K562 (cell line): ENCODE results near the gene NAP1L1. TPM values are rescaled to one million over a fixed set of nuclear protein-coding genes. Genes with fewer than 3 reads are reported as not detected.

Experiments used
- ATAC-seq: fragments of 200-7000 bp; cut with Tn5 transposase; 3 replicates; pipeline ENCODE4 v1.9.1; 2020; ENCODE audit warnings: moderate library complexity
- BruUV-seq: library from RNA; stranded (reverse); fragments of 400-500 nt; replicated peaks from 2 replicates; lab custom pipeline; 2021; lab: Mats Ljungman, UMichigan
- CTCF ChIA-PET: fragments of 300-600 bp; formaldehyde crosslinking; extraction: SDS; loops from one replicate; lab custom pipeline; 2021; ENCODE audit warnings: low intra/inter-chr PET ratio; lab: Yijun Ruan, JAX
- POLR2A ChIA-PET: fragments of 300-600, 350-650 bp; sonication (Branson Sonifier 250); formaldehyde crosslinking; extraction: SDS; loops from one replicate; lab custom pipeline; 2021; ENCODE audit warnings: antibody characterized with exemption, inconsistent platforms; lab: Yijun Ruan, JAX
- DNase-seq, 4 experiments: peaks; one replicate each; pipeline versions ENCODE4 v3.0.0 to v3.0.0-alpha.2; 2011 to 2018; ENCODE audit warnings: low spot score in 3 of 4, mixed read lengths in 3 of 4; ENCODE audit errors: extremely low read depth in 1 of 4
- FAIRE-seq: peaks from 2 replicates; lab custom pipeline; 2011; peaks lifted over from hg19 to GRCh38; lab: Jason Lieb, UNC
- H2AFZ ChIP-seq: 2 replicates; pipeline ENCODE4 v1.6.0; 2011; ENCODE audit warnings: low read depth, low read length, control low read depth, inconsistent platforms
- H3K27ac ChIP-seq: fragments of 200-600 bp; 3 replicates; pipeline ENCODE4 v1.8.0; 2011; ENCODE audit warnings: low read depth, mild to moderate bottlenecking, control low read depth, inconsistent platforms, low read length, moderate library complexity, mixed read lengths; ENCODE audit errors: extremely low read depth
- H3K27me3 ChIP-seq, 2 experiments: fragments of 300-600 bp in 1 of 2; 2 replicates in 1 of 2; 3 replicates in 1 of 2; pipeline versions ENCODE4 v1.6.0 to v1.8.0; 2011; ENCODE audit warnings: inconsistent platforms in 2 of 2, low read length in 2 of 2, mild to moderate bottlenecking in 1 of 2, mixed read lengths in 1 of 2, moderate library complexity in 1 of 2; ENCODE audit not compliant: control insufficient read depth in 2 of 2, insufficient read depth in 2 of 2
- H3K36me3 ChIP-seq: fragments of 300-600 bp; 3 replicates; pipeline ENCODE4 v1.8.0; 2011; ENCODE audit warnings: mild to moderate bottlenecking, low read length, inconsistent platforms; ENCODE audit not compliant: control insufficient read depth, insufficient read depth
- H3K4me1 ChIP-seq, 2 experiments: fragments of 200-600 bp in 1 of 2; replicated peaks in 1 of 2; 2 replicates in 1 of 2; 3 replicates in 1 of 2; pipeline versions ENCODE4 v1.5.1 to v1.8.0; 2011; ENCODE audit warnings: inconsistent platforms in 2 of 2, low read length in 2 of 2, mild to moderate bottlenecking in 1 of 2, mixed read lengths in 1 of 2, moderate library complexity in 1 of 2; ENCODE audit not compliant: control insufficient read depth in 2 of 2, insufficient read depth in 2 of 2
- H3K4me2 ChIP-seq: 2 replicates; pipeline ENCODE4 v1.6.1; 2011; ENCODE audit warnings: low read length, control low read depth, inconsistent platforms, mixed read lengths; ENCODE audit not compliant: insufficient read depth
- H3K4me3 ChIP-seq: fragments of 200-600 bp; sonication (generic), shearing (Covaris generic); 2 replicates; pipeline ENCODE4 v1.5.1; 2016; ENCODE audit warnings: control low read depth, inconsistent platforms
- H3K79me2 ChIP-seq: fragments of 200-600 bp; 3 replicates; pipeline ENCODE4 v1.8.0; 2011; ENCODE audit warnings: low read length, inconsistent platforms; ENCODE audit not compliant: control insufficient read depth, insufficient read depth
- H3K9ac ChIP-seq, 2 experiments: 2 replicates each; pipeline versions ENCODE4 v1.6.0 to v1.6.1; 2011; ENCODE audit warnings: low read depth in 2 of 2, low read length in 2 of 2, control low read depth in 1 of 2, inconsistent platforms in 1 of 2, mild to moderate bottlenecking in 1 of 2, mixed read lengths in 1 of 2; ENCODE audit not compliant: insufficient read depth in 1 of 2
- H3K9me1 ChIP-seq: one replicate; pipeline ENCODE4 v1.6.0; 2011; ENCODE audit warnings: inconsistent platforms, mild to moderate bottlenecking, low read length, moderate library complexity; ENCODE audit not compliant: control insufficient read depth, insufficient read depth
- H3K9me3 ChIP-seq: replicated peaks from 2 replicates; pipeline ENCODE4 v1.5.1; 2011; ENCODE audit warnings: low read depth, low read length, inconsistent platforms; ENCODE audit not compliant: control insufficient read depth, insufficient read depth
- H4K20me1 ChIP-seq: replicated peaks from 2 replicates; pipeline ENCODE4 v1.6.1; 2011; ENCODE audit warnings: low read length, inconsistent platforms, mixed read lengths; ENCODE audit not compliant: control insufficient read depth, insufficient read depth
- C11orf30 ChIP-seq: fragments of 450-650 bp; IDR thresholded peaks from 2 replicates; pipeline ENCODE4 v1.6.1; 2016; ENCODE audit warnings: low read depth, mild to moderate bottlenecking
- CHD1 ChIP-seq: fragments of 200-600 bp; sonication (generic); IDR thresholded peaks from one replicate; pipeline ENCODE4 v1.6.1; 2012; ENCODE audit warnings: mild to moderate bottlenecking, moderate library complexity, low read length, inconsistent platforms
- CREM ChIP-seq: IDR thresholded peaks from 2 replicates; pipeline ENCODE4 v1.6.1; 2014; ENCODE audit warnings: antibody characterized with exemption, low read depth
- CSDE1 ChIP-seq, 2 experiments: fragments of 450-650 bp; IDR thresholded peaks; 2 replicates each; pipeline ENCODE4 v1.6.1; 2016; ENCODE audit warnings: mild to moderate bottlenecking in 1 of 2
- FOXK2 ChIP-seq, 2 experiments: fragments of 450-650 bp; IDR thresholded peaks in 1 of 2; conservative IDR thresholded peaks in 1 of 2; 2 replicates each; pipeline ENCODE4 v1.6.1; 2016; ENCODE audit warnings: low read depth in 2 of 2, mild to moderate bottlenecking in 1 of 2
- FUS ChIP-seq: fragments of 200-400 bp; formaldehyde crosslinking; optimal IDR thresholded peaks from 2 replicates; pipeline ENCODE3; 2017; ENCODE audit warnings: low read depth, low read length
- NBN ChIP-seq: fragments of 450-650 bp; IDR thresholded peaks from 2 replicates; pipeline ENCODE4 v1.6.1; 2016; ENCODE audit warnings: low read depth, mild to moderate bottlenecking
- NR4A1 ChIP-seq, 2 experiments: fragments of 250-450 bp in 1 of 2; fragments of 450-650 bp in 1 of 2; sonication (Bioruptor Pico) in 1 of 2; IDR thresholded peaks; 2 replicates each; pipeline versions ENCODE4 v1.4.0 to v1.6.1; 2016 to 2020; ENCODE audit warnings: mild to moderate bottlenecking in 2 of 2, missing compliant biosample characterization in 1 of 2, missing genetic modification characterization in 1 of 2, moderate library complexity in 1 of 2
- PPARD ChIP-seq: fragments of 250-450 bp; sonication (Bioruptor Pico); IDR thresholded peaks from 2 replicates; pipeline ENCODE4 v1.8.0; 2022; ENCODE audit warnings: inconsistent platforms, mild to moderate bottlenecking, moderate library complexity
- RB1 ChIP-seq: fragments of 450-650 bp; IDR thresholded peaks from 2 replicates; pipeline ENCODE4 v1.6.1; 2017; ENCODE audit warnings: low read depth, mild to moderate bottlenecking
- SAFB ChIP-seq: fragments of 200-400 bp; formaldehyde crosslinking; IDR thresholded peaks from 2 replicates; pipeline ENCODE4 v1.6.1; 2017; ENCODE audit warnings: low read depth, low read length, borderline replicate concordance
- SMARCB1 ChIP-seq: IDR thresholded peaks from 2 replicates; pipeline ENCODE4 v1.6.1; 2011; ENCODE audit warnings: improper control_type of control experiment, low read depth; ENCODE audit not compliant: insufficient read length
- SNIP1 ChIP-seq: fragments of 450-650 bp; IDR thresholded peaks from 2 replicates; pipeline ENCODE4 v1.7.1; 2017; ENCODE audit warnings: low read depth, mild to moderate bottlenecking
- ZNF165 ChIP-seq: fragments of 250-450 bp; sonication (Bioruptor Pico); IDR thresholded peaks from 2 replicates; pipeline ENCODE4 v1.4.0; 2020; ENCODE audit warnings: borderline replicate concordance
- ZNF384 ChIP-seq: IDR thresholded peaks from 2 replicates; pipeline ENCODE4 v1.6.1; 2012; ENCODE audit warnings: low read depth, low read length, improper control_type of control experiment
- WGBS: fragments of 100-300 bp; shearing (Covaris generic); methylation state at CpG from one replicate; pipeline ENCODE4 v1.1.6; 2016; ENCODE audit warnings: low coverage, mixed read lengths; ENCODE audit not compliant: insufficient coverage; ENCODE audit errors: missing lambda C conversion rate; 5-methylcytosine and 5-hydroxymethylcytosine counted together
- in situ Hi-C: fragments of 300-500 bp; cut with MboI; formaldehyde crosslinking; loops from 4 replicates; pipeline ENCODE4 v1.15.0; 2018; ENCODE audit warnings: inconsistent platforms, mixed read lengths
- intact Hi-C: fragments of 100-400 bp; cut with micrococcal nuclease; formaldehyde crosslinking; loops from 2 replicates; pipeline ENCODE4 v1.14.2; 2022
- polyA plus RNA-seq, 8 experiments: library from polyadenylated mRNA; depleted of rRNA in 4 of 8; stranded (reverse) in 5 of 8; unstranded in 3 of 8; fragments of >200 nt; fragmentation: Nextera tagmentation in 2 of 8; fragmentation: Illumina TruSeq in 1 of 8; extraction: Ambion mirVana in 2 of 8; extraction: Trizol in 1 of 8; gene quantifications; 2 replicates each; pipeline versions ENCODE4 v1.2.1 to v1.2.3, GENCODE V29; 2011 to 2014; ENCODE audit warnings: inconsistent platforms in 1 of 8, missing spikeins in 1 of 8
- total RNA-seq, 7 experiments: library from RNA; depleted of rRNA in 6 of 7; stranded (reverse); fragments of >200 nt in 6 of 7; fragmentation: Illumina TruSeq in 2 of 7; extraction: Trizol in 2 of 7; gene quantifications; 2 replicates each; pipeline versions ENCODE4 v1.2.1 to v1.2.3, GENCODE V29; 2011 to 2021; ENCODE audit warnings: low replicate concordance in 1 of 7
- TF ChIP-seq, protein P1 (sequence below): fragments of 250-450 bp; sonication (Bioruptor Pico); IDR thresholded peaks from 2 replicates; pipeline ENCODE4 v1.4.0; 2020; ENCODE audit warnings: borderline replicate concordance
- TF ChIP-seq, protein P2 (sequence below): sonication (generic); formaldehyde crosslinking; IDR thresholded peaks from 2 replicates; pipeline ENCODE4 v1.8.0; 2022; ENCODE audit warnings: missing genetic modification reagents, mild to moderate bottlenecking, moderate library complexity, borderline replicate concordance
- TF ChIP-seq, protein P3 (sequence below), 2 experiments: IDR thresholded peaks in 1 of 2; conservative IDR thresholded peaks in 1 of 2; 2 replicates each; pipeline ENCODE4 v1.6.1; 2016; ENCODE audit warnings: low read depth in 2 of 2, mild to moderate bottlenecking in 1 of 2, missing compliant biosample characterization in 1 of 2, missing genetic modification characterization in 1 of 2, moderate library complexity in 1 of 2

Gene NAP1L1
- total and polyA plus RNA-seq, 9 of the 15 experiments (the other 6 are each of a cell fraction or from before 2014, with no cell fraction given), result 287 to 747 (median 450) TPM

DNA sequence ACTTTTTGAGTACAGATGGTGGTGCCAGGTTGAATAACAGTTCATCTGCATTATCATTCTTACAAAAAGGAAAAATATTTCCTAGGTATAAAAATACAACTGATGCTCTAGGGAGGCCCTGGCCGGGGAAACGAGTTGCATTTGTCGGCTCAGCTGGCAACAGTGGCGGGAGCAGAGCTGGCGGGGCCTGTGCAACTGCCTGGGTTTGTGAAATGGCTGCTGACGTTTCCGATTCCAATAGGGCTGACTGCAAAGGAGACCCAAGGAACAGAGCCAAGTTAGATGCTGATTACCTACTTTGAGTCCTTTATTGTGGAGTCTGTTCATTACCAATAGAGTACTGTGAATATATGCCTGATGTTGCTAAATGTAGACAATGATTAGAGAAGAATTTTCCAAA, 27.2 kb downstream of the NAP1L1 start:
- Histone ChIP-seq H3K9ac (no peak overlapping the region), H3K79me2 (peaks cover 39% of the 10 kb centered on the region), H3K36me3 (peaks cover 99% of the 10 kb centered on the region), H4K20me1 (no peaks in the 10 kb centered on the region), H3K9me1 (no peaks in the 10 kb centered on the region), H3K4me2 (no peak overlapping the region), H3K27me3 (no peaks in the 10 kb centered on the region), H3K27ac (no peak overlapping the region), H3K9me3 (no peaks in the 10 kb centered on the region), H3K4me1 (no peaks in the 10 kb centered on the region), H3K4me3 (no peak overlapping the region), H2AFZ (no peak overlapping the region)
- ATAC-seq (no peak), FAIRE-seq (no peak), DNase-seq (no peak)
- 98% methylated on average over 7 of the region's 7 CpGs for WGBS
- ChIA-PET POLR2A (interaction anchor here (0.6 kb wide), 1 partner anchor 416 kb away, joined by 3 read pairs; no protein-coding TSS in a partner anchor), CTCF (no interaction called here)
- in situ Hi-C loops, result no loop called here
- intact Hi-C loops, result no loop called here
- TF ChIP-seq FUS (no peak), CREM (no peak), CHD1 (no peak), SMARCB1 (no peak), NR4A1 (CRISPR knock-in tag; IDR thresholded peaks at IDR 0.05) (no peak), NR4A1 (tag; IDR thresholded peaks at IDR 0.05) (no peak), NBN (no peak), ZNF165 (CRISPR knock-in tag) (no peak), PPARD (CRISPR knock-in tag) (no peak), ZNF384 (no peak), CSDE1 (IDR thresholded peaks at IDR 0.05) (no peak), SAFB (no peak), SNIP1 (no peak), RB1 (no peak), FOXK2 (conservative IDR thresholded peaks at IDR 0.05 in 1 of 2, IDR thresholded peaks at IDR 0.05 in 1 of 2; ENCODE audit: low read depth in 2 of 2) (no peak), C11orf30 (no peak)
- TF ChIP-seq, protein P1, sequence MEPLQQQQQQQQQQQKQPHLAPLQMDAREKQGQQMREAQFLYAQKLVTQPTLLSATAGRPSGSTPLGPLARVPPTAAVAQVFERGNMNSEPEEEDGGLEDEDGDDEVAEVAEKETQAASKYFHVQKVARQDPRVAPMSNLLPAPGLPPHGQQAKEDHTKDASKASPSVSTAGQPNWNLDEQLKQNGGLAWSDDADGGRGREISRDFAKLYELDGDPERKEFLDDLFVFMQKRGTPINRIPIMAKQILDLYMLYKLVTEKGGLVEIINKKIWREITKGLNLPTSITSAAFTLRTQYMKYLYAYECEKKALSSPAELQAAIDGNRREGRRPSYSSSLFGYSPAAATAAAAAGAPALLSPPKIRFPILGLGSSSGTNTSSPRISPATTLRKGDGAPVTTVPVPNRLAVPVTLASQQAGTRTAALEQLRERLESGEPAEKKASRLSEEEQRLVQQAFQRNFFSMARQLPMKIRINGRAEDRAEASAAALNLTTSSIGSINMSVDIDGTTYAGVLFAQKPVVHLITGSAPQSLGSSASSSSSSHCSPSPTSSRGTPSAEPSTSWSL (CRISPR knock-in tag), result no peak
- TF ChIP-seq, protein P2, sequence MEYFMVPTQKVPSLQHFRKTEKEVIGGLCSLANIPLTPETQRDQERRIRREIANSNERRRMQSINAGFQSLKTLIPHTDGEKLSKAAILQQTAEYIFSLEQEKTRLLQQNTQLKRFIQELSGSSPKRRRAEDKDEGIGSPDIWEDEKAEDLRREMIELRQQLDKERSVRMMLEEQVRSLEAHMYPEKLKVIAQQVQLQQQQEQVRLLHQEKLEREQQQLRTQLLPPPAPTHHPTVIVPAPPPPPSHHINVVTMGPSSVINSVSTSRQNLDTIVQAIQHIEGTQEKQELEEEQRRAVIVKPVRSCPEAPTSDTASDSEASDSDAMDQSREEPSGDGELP (CRISPR knock-in tag), result no peak
- TF ChIP-seq, protein P3, sequence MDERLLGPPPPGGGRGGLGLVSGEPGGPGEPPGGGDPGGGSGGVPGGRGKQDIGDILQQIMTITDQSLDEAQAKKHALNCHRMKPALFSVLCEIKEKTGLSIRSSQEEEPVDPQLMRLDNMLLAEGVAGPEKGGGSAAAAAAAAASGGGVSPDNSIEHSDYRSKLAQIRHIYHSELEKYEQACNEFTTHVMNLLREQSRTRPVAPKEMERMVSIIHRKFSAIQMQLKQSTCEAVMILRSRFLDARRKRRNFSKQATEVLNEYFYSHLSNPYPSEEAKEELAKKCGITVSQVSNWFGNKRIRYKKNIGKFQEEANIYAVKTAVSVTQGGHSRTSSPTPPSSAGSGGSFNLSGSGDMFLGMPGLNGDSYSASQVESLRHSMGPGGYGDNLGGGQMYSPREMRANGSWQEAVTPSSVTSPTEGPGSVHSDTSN (CRISPR knock-in tag; IDR thresholded peaks at IDR 0.05; ENCODE audit: low read depth), result no peak
- TF ChIP-seq, protein P3 (tag; conservative IDR thresholded peaks at IDR 0.05; ENCODE audit: low read depth), result no peak
- no TSS peak for BruUV-seq
